ENCODE results near the gene IGFBP5.

DNA sequence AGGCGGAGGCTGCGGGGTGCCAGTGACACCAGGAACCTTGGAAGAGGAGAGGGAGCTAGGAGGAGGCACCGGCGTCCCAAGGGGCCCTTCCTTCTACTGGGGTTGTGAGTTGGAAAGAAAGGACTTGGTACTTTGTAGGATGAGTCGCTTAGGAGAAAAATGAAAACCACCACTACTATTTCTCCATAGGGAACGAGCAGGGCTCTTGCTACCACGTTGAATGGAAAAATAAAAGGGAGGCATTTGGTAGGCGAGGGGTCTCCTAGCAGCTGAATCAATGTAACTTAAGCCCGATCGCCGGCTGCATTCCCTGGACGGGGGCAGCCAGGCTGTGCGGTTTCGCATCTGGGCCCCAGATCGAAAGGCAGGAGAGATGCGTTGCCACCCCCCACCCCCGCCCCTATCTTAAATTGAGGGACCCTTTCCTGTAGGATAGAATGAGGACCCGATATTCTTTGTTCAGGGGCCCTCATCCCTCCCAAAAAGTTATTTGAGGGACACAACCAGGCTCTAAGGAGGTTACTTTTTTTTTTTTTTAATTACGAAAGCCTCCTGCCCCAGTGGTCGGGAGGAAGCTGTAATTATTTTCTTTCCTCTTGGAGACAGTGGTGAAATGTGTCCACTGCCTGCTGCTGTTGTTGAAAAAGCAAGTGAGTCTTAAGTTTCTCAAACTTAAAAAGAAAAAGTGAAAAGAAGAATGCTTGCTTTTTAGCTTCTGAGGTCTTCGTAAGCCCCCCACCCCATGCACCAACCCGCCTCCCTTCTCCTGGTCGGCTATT is 60.8 kb downstream of the IGFBP5 start:
- no peak for TF ChIP-seq RAD21 (IDR thresholded peaks at IDR 0.05; ENCODE audit: low read length)
- TF ChIP-seq JUND (IDR thresholded peaks at IDR 0.05) = no peak
- no peak for TF ChIP-seq SMC3 (IDR thresholded peaks at IDR 0.05; ENCODE audit: low read depth, low read length)
- TF ChIP-seq, protein P1, sequence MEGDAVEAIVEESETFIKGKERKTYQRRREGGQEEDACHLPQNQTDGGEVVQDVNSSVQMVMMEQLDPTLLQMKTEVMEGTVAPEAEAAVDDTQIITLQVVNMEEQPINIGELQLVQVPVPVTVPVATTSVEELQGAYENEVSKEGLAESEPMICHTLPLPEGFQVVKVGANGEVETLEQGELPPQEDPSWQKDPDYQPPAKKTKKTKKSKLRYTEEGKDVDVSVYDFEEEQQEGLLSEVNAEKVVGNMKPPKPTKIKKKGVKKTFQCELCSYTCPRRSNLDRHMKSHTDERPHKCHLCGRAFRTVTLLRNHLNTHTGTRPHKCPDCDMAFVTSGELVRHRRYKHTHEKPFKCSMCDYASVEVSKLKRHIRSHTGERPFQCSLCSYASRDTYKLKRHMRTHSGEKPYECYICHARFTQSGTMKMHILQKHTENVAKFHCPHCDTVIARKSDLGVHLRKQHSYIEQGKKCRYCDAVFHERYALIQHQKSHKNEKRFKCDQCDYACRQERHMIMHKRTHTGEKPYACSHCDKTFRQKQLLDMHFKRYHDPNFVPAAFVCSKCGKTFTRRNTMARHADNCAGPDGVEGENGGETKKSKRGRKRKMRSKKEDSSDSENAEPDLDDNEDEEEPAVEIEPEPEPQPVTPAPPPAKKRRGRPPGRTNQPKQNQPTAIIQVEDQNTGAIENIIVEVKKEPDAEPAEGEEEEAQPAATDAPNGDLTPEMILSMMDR (IDR thresholded peaks at IDR 0.05) = no peak
